H9 (cell line): ENCODE data around the gene TMEM86B. TPM values are rescaled to one million over a fixed set of nuclear protein-coding genes. Genes with fewer than 3 reads are reported as not detected.

Source experiments
- DNase-seq: peaks from one replicate; pipeline ENCODE4 v3.0.0-alpha.2; 2017
- H2AFZ ChIP-seq: one replicate; pipeline ENCODE4 v1.6.1; 2013; ENCODE audit warnings: mild to moderate bottlenecking, low read length, control low read depth, moderate library complexity
- H2AK5ac ChIP-seq: 2 replicates; pipeline ENCODE4 v1.6.1; 2013; ENCODE audit warnings: low read length, control low read depth, mixed read lengths; ENCODE audit not compliant: insufficient read length
- H2BK120ac ChIP-seq: one replicate; pipeline ENCODE4 v1.6.1; 2013; ENCODE audit warnings: low read depth, mild to moderate bottlenecking, low read length, control low read depth, inconsistent platforms; ENCODE audit not compliant: poor library complexity, severe bottlenecking
- H2BK12ac ChIP-seq: 2 replicates; pipeline ENCODE4 v1.6.1; 2013; ENCODE audit warnings: low read length, control low read depth, mixed read lengths, low read depth; ENCODE audit not compliant: insufficient read length
- H2BK15ac ChIP-seq: 2 replicates; pipeline ENCODE4 v1.6.1; 2013; ENCODE audit warnings: low read depth, low read length, control low read depth
- H2BK20ac ChIP-seq: one replicate; pipeline ENCODE4 v1.6.1; 2013; ENCODE audit warnings: low read depth, mild to moderate bottlenecking, low read length, control low read depth, inconsistent platforms; ENCODE audit not compliant: poor library complexity, severe bottlenecking
- H2BK5ac ChIP-seq: 2 replicates; pipeline ENCODE4 v1.6.1; 2013; ENCODE audit warnings: low read length, control low read depth, mixed read lengths; ENCODE audit not compliant: insufficient read length
- H3K14ac ChIP-seq: 2 replicates; pipeline ENCODE4 v1.6.1; 2013; ENCODE audit warnings: low read length, control low read depth; ENCODE audit not compliant: insufficient read depth
- H3K18ac ChIP-seq: 2 replicates; pipeline ENCODE4 v1.6.1; 2013; ENCODE audit warnings: low read depth, mild to moderate bottlenecking, mixed read lengths, low read length, control low read depth; ENCODE audit not compliant: insufficient read length
- H3K23ac ChIP-seq: 2 replicates; pipeline ENCODE4 v1.6.1; 2013; ENCODE audit warnings: low read length, control low read depth, mixed read lengths, low read depth; ENCODE audit not compliant: insufficient read length
- H3K23me2 ChIP-seq: 2 replicates; pipeline ENCODE4 v1.6.1; 2013; ENCODE audit warnings: low read depth, mild to moderate bottlenecking, mixed read lengths, low read length, control low read depth; ENCODE audit not compliant: insufficient read length, poor library complexity, severe bottlenecking
- H3K27ac ChIP-seq: 2 replicates; pipeline ENCODE4 v1.5.1; 2013; ENCODE audit warnings: low read length, control low read depth, mixed read lengths, low read depth; ENCODE audit not compliant: insufficient read length
- H3K27me3 ChIP-seq: 2 replicates; pipeline ENCODE4 v1.6.1; 2013; ENCODE audit warnings: low read length, control low read depth, inconsistent platforms; ENCODE audit not compliant: insufficient read depth
- H3K4ac ChIP-seq: 2 replicates; pipeline ENCODE4 v1.6.1; 2013; ENCODE audit warnings: low read depth, mild to moderate bottlenecking, control low read depth, inconsistent platforms, low read length, moderate library complexity
- H3K4me1 ChIP-seq: 2 replicates; pipeline ENCODE4 v1.6.1; 2013; ENCODE audit warnings: low read length, control low read depth, inconsistent platforms; ENCODE audit not compliant: insufficient read depth
- H3K4me2 ChIP-seq: 2 replicates; pipeline ENCODE4 v1.6.1; 2013; ENCODE audit warnings: low read length, control low read depth, mixed read lengths; ENCODE audit not compliant: insufficient read length, insufficient read depth
- H3K56ac ChIP-seq: 2 replicates; pipeline ENCODE4 v1.6.1; 2013; ENCODE audit warnings: low read depth, mild to moderate bottlenecking, mixed read lengths, low read length, control low read depth; ENCODE audit not compliant: insufficient read length
- H3K79me1 ChIP-seq: 2 replicates; pipeline ENCODE4 v1.6.1; 2013; ENCODE audit warnings: low read depth, mild to moderate bottlenecking, moderate library complexity, low read length, control low read depth, inconsistent platforms; ENCODE audit not compliant: insufficient read depth, poor library complexity, severe bottlenecking
- H3K79me2 ChIP-seq: 2 replicates; pipeline ENCODE4 v1.6.1; 2013; ENCODE audit warnings: low read length, control low read depth, inconsistent platforms; ENCODE audit not compliant: insufficient read depth
- H3K9ac ChIP-seq: 2 replicates; pipeline ENCODE4 v1.6.1; 2013; ENCODE audit warnings: low read length, control low read depth, mixed read lengths; ENCODE audit not compliant: insufficient read length; ENCODE audit errors: extremely low read depth
- H3K9me3 ChIP-seq: one replicate; pipeline ENCODE4 v1.6.1; 2013; ENCODE audit warnings: low read depth, low read length, inconsistent platforms; ENCODE audit not compliant: control insufficient read depth
- H3T11ph ChIP-seq: one replicate; pipeline ENCODE4 v1.6.1; 2013; ENCODE audit warnings: mild to moderate bottlenecking, low read length, control low read depth, inconsistent platforms
- H4K20me1 ChIP-seq: one replicate; pipeline ENCODE4 v1.6.1; 2013; ENCODE audit not compliant: control insufficient read depth, insufficient read length, insufficient read depth
- H4K5ac ChIP-seq: 2 replicates; pipeline ENCODE4 v1.6.1; 2013; ENCODE audit warnings: low read depth, mild to moderate bottlenecking, mixed read lengths, low read length, control low read depth; ENCODE audit not compliant: insufficient read length
- H4K8ac ChIP-seq: replicated peaks from 2 replicates; pipeline ENCODE4 v1.6.1; 2013; ENCODE audit warnings: low read length, control low read depth, mixed read lengths, low read depth; ENCODE audit not compliant: insufficient read length
- H4K91ac ChIP-seq: 2 replicates; pipeline ENCODE4 v1.6.1; 2013; ENCODE audit warnings: low read depth, mild to moderate bottlenecking, moderate library complexity, mixed read lengths, low read length, control low read depth; ENCODE audit not compliant: insufficient read length
- H3K27ac Mint-ChIP-seq, 3 experiments: 2 replicates in 2 of 3; 3 replicates in 1 of 3; pipeline ENCODE4 v1.8.0; 2020 to 2021; ENCODE audit warnings: mixed read lengths in 3 of 3, mild to moderate bottlenecking in 1 of 3, moderate library complexity in 1 of 3
- H3K27me3 Mint-ChIP-seq: 2 replicates; pipeline ENCODE4 v1.8.0; 2021; ENCODE audit warnings: low read depth, mild to moderate bottlenecking, moderate library complexity, mixed read lengths
- H3K36me3 Mint-ChIP-seq, 3 experiments: 2 replicates in 2 of 3; 3 replicates in 1 of 3; pipeline ENCODE4 v1.8.0; 2020 to 2021; ENCODE audit warnings: low read depth in 3 of 3, mixed read lengths in 3 of 3; ENCODE audit not compliant: insufficient read depth in 1 of 3
- H3K4me1 Mint-ChIP-seq, 2 experiments: 2 replicates each; pipeline ENCODE4 v1.8.0; 2020; ENCODE audit warnings: mixed read lengths in 2 of 2
- H3K4me3 Mint-ChIP-seq, 2 experiments: 2 replicates in 1 of 2; 3 replicates in 1 of 2; pipeline ENCODE4 v1.8.0; 2020 to 2021; ENCODE audit warnings: mild to moderate bottlenecking in 2 of 2, mixed read lengths in 2 of 2, moderate library complexity in 1 of 2
- H3K9me3 Mint-ChIP-seq, 2 experiments: 2 replicates in 1 of 2; 3 replicates in 1 of 2; pipeline ENCODE4 v1.8.0; 2020; ENCODE audit warnings: mild to moderate bottlenecking in 2 of 2, mixed read lengths in 2 of 2, moderate library complexity in 1 of 2
- CTCF ChIP-seq: fragments of 200-600 bp; sonication (generic); conservative IDR thresholded peaks from 3 replicates; pipeline ENCODE4 v1.8.0; 2021; ENCODE audit warnings: antibody characterized with exemption, mild to moderate bottlenecking
- WGBS: extraction: QIAGEN DNeasy Blood & Tissue Kit; methylation state at CpG from one replicate; pipeline ENCODE4 v1.1.7; 2013; ENCODE audit warnings: missing lambda C conversion rate, low lambda C conversion rate, mixed read lengths; ENCODE audit not compliant: insufficient read length; ENCODE audit errors: extremely low coverage; 5-methylcytosine and 5-hydroxymethylcytosine counted together
- total RNA-seq: library from RNA; stranded (reverse); gene quantifications from 2 replicates; pipeline ENCODE4 v1.2.1, GENCODE V29; 2021

The TMEM86B gene
- total RNA-seq, 1 experiment from 2014 or later = 4.5 TPM

- Histone ChIP-seq H3K14ac (no peak overlapping the region), H3K79me1 (no peaks in the 10 kb centered on the region), H3K4ac (no peak overlapping the region), H4K20me1 (no peaks in the 10 kb centered on the region), H3K4me1 (no peaks in the 10 kb centered on the region), H2BK20ac (no peak overlapping the region), H2AK5ac (no peak overlapping the region), H2BK15ac (no peak overlapping the region), H3K9ac (no peak overlapping the region), H2AFZ (no peak overlapping the region), H2BK120ac (no peak overlapping the region), H3K79me2 (no peaks in the 10 kb centered on the region), H2BK12ac (no peak overlapping the region), H4K8ac (no peak overlapping the region), H4K5ac (no peak overlapping the region), H3K18ac (no peak overlapping the region), H3K56ac (no peak overlapping the region), H3K4me2 (no peak overlapping the region), H4K91ac (no peak overlapping the region), H3K23me2 (no peaks in the 10 kb centered on the region), H3T11ph (no peak overlapping the region), H3K23ac (no peak overlapping the region), H3K27ac (no peak overlapping the region), H2BK5ac (no peak overlapping the region), H3K27me3 (no peaks in the 10 kb centered on the region), H3K9me3 (no peaks in the 10 kb centered on the region)
- no peak for DNase-seq
- no peak for TF ChIP-seq CTCF
- Mint-ChIP-seq H3K36me3 (no peaks in the 10 kb centered on the region), H3K4me3 (no peak overlapping the region), H3K4me1 (peaks cover 0 to 4% of the 10 kb centered on the region in 2 experiments; a peak in 1 of 4 replicates), H3K27me3 (peaks cover 48% of the 10 kb centered on the region), H3K27ac (no peak overlapping the region), H3K9me3 (no peaks in the 10 kb centered on the region; a peak in 1 of 5 replicates)
- WGBS = no CpG with 5 or more reads among the region's 8 CpGs
These were observed 39.9 kb downstream of the TMEM86B start for GRCh38 chr19:55188625-55189024.
